HUES48 (cell line): ENCODE results near the gene IDUA.
"Not testable (repeated sequence)": the region's sequence is repeated elsewhere in the genome, so short reads cannot be mapped to it uniquely, and the experiment has no call there.

Experiments used
- H3K27ac ChIP-seq: one replicate; pipeline ENCODE4 v1.7.0; 2013; ENCODE audit warnings: low read depth, low read length, inconsistent platforms
- H3K27me3 ChIP-seq: 2 replicates; pipeline ENCODE4 v1.6.1; 2013; ENCODE audit warnings: mild to moderate bottlenecking, low read length; ENCODE audit not compliant: control insufficient read depth, insufficient read depth
- H3K36me3 ChIP-seq: 2 replicates; pipeline ENCODE4 v1.6.1; 2013; ENCODE audit warnings: low read length; ENCODE audit not compliant: control insufficient read depth, insufficient read depth
- H3K4me1 ChIP-seq: 2 replicates; pipeline ENCODE4 v1.6.1; 2013; ENCODE audit warnings: mild to moderate bottlenecking, low read length; ENCODE audit not compliant: control insufficient read depth, insufficient read depth
- H3K4me3 ChIP-seq: 2 replicates; pipeline ENCODE4 v1.5.1; 2013; ENCODE audit warnings: mild to moderate bottlenecking, low read depth, low read length
- H3K9ac ChIP-seq: 2 replicates; pipeline ENCODE4 v1.6.1; 2013; ENCODE audit warnings: mild to moderate bottlenecking, low read depth, low read length, moderate library complexity
- H3K9me3 ChIP-seq: 2 replicates; pipeline ENCODE4 v1.6.1; 2013; ENCODE audit warnings: low read length; ENCODE audit not compliant: control insufficient read depth, insufficient read depth

The IDUA gene

GRCh38 chr4:1047106-1047975, 60.5 kb downstream of the IDUA start:
- H3K9me3 ChIP-seq = no peaks in the 10 kb centered on the region
- H3K27ac ChIP-seq = no peak overlapping the region
- peaks cover 23% of the 10 kb centered on the region; the same call in 1 of the 2 replicates for H3K27me3 ChIP-seq
- no peaks in the 10 kb centered on the region for H3K36me3 ChIP-seq
- H3K4me1 ChIP-seq = peaks cover 5% of the 10 kb centered on the region; the same call in 1 of the 2 replicates
- peak overlapping the region; percentile 35; the same call in 1 of the 2 replicates for H3K4me3 ChIP-seq
- H3K9ac ChIP-seq = no peak overlapping the region

DNA sequence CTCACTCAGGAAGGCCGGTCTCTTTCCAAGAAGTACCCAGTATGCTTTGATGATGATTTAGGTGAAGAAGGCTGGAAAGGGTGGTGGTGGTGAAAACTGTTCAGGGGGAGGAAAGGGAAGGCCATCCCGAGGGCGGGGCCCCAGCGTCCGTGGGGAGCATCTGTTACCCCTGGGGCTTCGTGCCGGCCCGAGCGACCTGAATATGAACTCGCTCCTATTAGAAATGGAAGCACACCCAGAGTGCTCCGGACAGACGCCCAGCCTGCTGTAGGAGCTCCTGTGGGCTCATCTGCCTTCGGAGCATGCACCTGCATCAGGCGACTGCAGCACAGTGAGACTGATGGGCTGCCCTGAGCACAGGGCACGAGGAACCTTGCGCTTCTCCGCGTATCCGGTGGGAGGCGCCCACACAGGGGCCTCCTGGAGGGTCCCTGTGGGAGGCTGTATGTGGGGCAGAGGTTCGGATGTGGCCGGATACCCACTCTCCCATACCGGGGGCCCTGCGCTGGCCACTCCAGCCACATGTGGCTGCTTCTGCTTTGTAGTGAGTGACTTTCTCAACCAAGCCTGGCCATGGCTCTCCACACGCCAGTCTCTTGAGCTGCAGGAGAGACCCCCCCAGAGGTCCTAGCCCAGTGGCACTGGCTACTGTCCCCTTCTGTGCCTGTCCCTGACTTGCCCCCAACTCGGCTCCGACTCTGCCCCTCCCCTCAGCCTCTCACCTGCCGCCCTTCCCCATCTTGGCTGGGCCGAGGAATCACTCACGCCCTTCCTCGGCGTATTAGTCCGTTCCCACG, 61.3 kb downstream of the IDUA start:
- Histone ChIP-seq H3K4me1 (peaks cover 4% of the 10 kb centered on the region; the same call in 1 of the 2 replicates), H3K27ac (no peak overlapping the region), H3K36me3 (no peaks in the 10 kb centered on the region), H3K9ac (no peak overlapping the region), H3K4me3 (no peak overlapping the region), H3K27me3 (peaks cover 28% of the 10 kb centered on the region; the same call in 1 of the 2 replicates), H3K9me3 (no peaks in the 10 kb centered on the region)

DNA sequence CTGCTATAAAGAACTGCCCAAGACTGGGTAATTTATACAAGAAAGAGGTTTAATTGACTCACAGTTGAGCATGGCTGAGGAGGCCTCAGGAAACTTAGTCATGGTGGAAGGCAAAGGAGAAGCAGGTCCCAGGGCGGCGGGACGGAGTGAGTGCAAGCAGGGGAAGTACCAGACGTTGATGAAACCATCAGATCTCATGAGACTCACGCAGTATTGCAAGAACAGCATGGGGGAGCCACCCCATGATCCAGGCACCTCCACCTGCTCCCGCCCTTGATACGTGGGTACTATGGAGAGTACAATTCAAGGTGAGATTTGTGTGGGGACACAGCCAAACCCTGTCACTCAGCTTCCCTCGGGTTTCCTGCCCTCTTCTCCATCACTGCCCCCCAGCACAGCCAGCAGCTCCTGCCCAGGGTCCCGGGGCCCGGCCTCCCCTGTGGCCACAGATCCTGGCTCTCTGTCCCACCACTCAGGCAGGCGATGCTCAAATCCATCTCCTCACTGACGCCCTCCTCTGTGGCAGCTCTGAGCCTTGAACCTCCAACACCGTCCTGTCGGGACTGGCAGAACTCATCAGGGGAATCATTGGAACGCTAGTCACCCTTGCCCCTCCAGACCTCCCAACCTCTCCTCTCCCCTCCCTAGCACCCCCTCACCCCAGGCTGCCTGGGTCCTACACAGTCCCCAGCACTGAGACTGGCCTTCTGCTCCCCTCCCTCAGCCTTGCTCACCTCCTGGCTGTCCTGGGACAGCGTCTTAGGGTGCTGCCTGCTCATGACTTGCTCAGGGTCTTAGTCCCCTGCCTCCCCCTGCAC, 62.1 kb downstream of the IDUA start:
- H3K27ac ChIP-seq = no peak overlapping the region
- H3K27me3 ChIP-seq = peaks cover 26% of the 10 kb centered on the region; the same call in 1 of the 2 replicates

DNA sequence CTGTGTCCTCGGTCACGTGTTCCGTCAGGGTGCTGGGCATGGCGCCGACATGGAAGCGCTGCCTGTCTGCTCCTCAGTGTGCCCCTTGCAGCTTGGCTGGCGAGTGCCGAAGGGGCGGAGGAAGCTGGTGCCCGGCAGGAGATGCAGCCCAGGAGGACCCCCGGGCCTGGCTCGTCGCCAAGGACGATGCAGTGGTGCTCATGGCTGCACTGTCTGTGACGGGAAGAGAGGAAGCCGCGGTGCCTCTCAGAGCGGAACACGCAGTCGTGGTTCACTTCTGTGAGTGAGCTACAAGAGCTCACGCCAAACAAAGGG, 62.7 kb downstream of the IDUA start:
- H3K4me1 ChIP-seq = no peaks in the 10 kb centered on the region
- H3K9me3 ChIP-seq = no peaks in the 10 kb centered on the region
- H3K4me3 ChIP-seq = no peak overlapping the region
- H3K27me3 ChIP-seq = peaks cover 20% of the 10 kb centered on the region; the same call in 1 of the 2 replicates
- no peaks in the 10 kb centered on the region for H3K36me3 ChIP-seq
- H3K27ac ChIP-seq = no peak overlapping the region
- H3K9ac ChIP-seq = no peak overlapping the region

More for the DNA sequence above, 62.1 kb downstream of the IDUA start:
- no peaks in the 10 kb centered on the region for H3K36me3 ChIP-seq
- H3K4me1 ChIP-seq = no peaks in the 10 kb centered on the region
- no peaks in the 10 kb centered on the region for H3K9me3 ChIP-seq
- no peak overlapping the region for H3K9ac ChIP-seq
- no peak overlapping the region for H3K4me3 ChIP-seq

GRCh38 chr4:1050486-1051213, 63.8 kb downstream of the IDUA start:
- Histone ChIP-seq H3K9me3 (no peaks in the 10 kb centered on the region), H3K27me3 (peaks cover 13% of the 10 kb centered on the region; the same call in 1 of the 2 replicates), H3K36me3 (no peaks in the 10 kb centered on the region), H3K4me3 (no peak overlapping the region), H3K27ac (no peak overlapping the region), H3K4me1 (no peaks in the 10 kb centered on the region), H3K9ac (no peak overlapping the region)

GRCh38 chr4:1051472-1051871, 64.6 kb downstream of the IDUA start:
- Histone ChIP-seq H3K27ac (no peak overlapping the region), H3K9ac (no peak overlapping the region), H3K36me3 (no peaks in the 10 kb centered on the region), H3K27me3 (peaks cover 13% of the 10 kb centered on the region; the same call in 1 of the 2 replicates), H3K4me1 (peaks cover 3% of the 10 kb centered on the region; the same call in 1 of the 2 replicates), H3K4me3 (no peak overlapping the region), H3K9me3 (no peaks in the 10 kb centered on the region)

- no peak overlapping the region for H3K4me3 ChIP-seq
- H3K36me3 ChIP-seq = no peaks in the 10 kb centered on the region
- H3K9ac ChIP-seq = no peak overlapping the region
- peaks cover 13% of the 10 kb centered on the region; the same call in 1 of the 2 replicates for H3K27me3 ChIP-seq
- peaks cover 3% of the 10 kb centered on the region; the same call in 1 of the 2 replicates for H3K4me1 ChIP-seq
- H3K27ac ChIP-seq = no peak overlapping the region
- no peaks in the 10 kb centered on the region for H3K9me3 ChIP-seq
Observed at GRCh38 chr4:1052231-1052671, 65.4 kb downstream of the IDUA start.

DNA sequence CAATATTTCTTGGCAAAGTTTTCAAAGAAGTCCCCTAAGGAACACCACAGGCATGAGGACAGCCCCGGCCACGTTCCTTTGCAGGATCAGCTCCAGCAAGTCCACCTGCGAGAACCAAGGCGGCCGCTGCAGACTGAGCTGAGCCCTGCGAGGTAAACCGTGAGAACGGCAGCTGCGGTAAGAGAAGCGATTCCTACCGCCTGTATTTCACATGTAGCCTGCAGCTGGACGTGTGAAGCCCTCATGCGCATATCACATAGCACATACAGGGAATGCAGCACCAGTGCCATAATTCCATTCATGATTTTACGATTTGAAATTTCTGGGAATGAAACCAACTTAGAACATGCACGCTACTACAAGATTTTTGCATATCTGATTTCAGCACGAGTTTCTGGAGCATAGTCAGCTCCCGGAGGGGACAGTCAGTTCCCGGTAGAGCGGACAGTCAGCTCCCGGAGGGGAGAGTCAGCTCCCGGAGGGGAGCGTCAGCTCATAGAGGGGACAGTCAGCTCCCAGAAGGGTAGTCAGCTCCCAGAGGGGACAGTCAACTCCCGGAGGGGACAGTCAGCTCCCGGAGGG, 66.3 kb downstream of the IDUA start:
- Histone ChIP-seq H3K9ac (no peak overlapping the region), H3K27ac (no peak overlapping the region), H3K9me3 (no peaks in the 10 kb centered on the region), H3K36me3 (no peaks in the 10 kb centered on the region), H3K4me1 (peaks cover 3% of the 10 kb centered on the region; the same call in 1 of the 2 replicates), H3K4me3 (no peak overlapping the region), H3K27me3 (peaks cover 13% of the 10 kb centered on the region; the same call in 1 of the 2 replicates)

DNA sequence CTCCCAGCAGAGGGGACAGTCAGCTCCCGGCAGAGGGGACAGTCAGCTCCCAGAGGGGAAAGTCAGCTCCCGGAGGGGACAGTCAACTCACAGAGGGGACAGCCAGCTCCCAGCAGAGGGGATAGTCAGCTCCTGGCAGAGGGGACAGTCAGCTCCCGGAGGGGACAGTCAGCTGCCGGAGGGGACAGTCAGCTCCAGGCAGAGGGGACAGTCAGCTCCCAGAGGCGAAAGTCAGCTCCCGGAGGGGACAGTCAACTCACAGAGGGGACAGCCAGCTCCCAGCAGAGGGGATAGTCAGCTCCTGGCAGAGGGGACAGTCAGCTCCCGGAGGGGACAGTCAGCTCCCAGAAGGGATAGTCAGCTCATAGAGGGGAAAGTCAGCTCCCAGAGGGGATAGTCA, 67.0 kb downstream of the IDUA start:
- H3K36me3 ChIP-seq, H3K9ac ChIP-seq: not testable (repeated sequence)
- peaks cover 13% of the 10 kb centered on the region; the same call in 1 of the 2 replicates for H3K27me3 ChIP-seq

More for the DNA sequence above, 67.0 kb downstream of the IDUA start:
- H3K27ac ChIP-seq, H3K4me1 ChIP-seq, H3K4me3 ChIP-seq, H3K9me3 ChIP-seq: not testable (repeated sequence)
